Mucosa of descending colon (tissue), 3 donors: Measurements from ENCODE around the gene RLIM. TPM values are rescaled to one million over a fixed set of nuclear protein-coding genes. Genes with fewer than 3 reads are reported as not detected.
"Not testable (repeated sequence)": the region's sequence is repeated elsewhere in the genome, so short reads cannot be mapped to it uniquely, and the experiment has no call there.

ENCODE experiments used
- ATAC-seq: fragments of 200-7000 bp; cut with Tn5 transposase; one replicate; pipeline ENCODE4 v1.9.1; 2020; ENCODE audit warnings: mild to moderate bottlenecking, moderate library complexity
- DNase-seq, 3 donors: peaks; one replicate each; pipeline ENCODE4 v3.0.0-alpha.2; 2020
- H3K36me3 ChIP-seq: fragments of 200-600 bp; one replicate; pipeline ENCODE4 v1.8.0; 2021; ENCODE audit warnings: low read depth, mild to moderate bottlenecking
- H3K4me1 ChIP-seq: fragments of 200-600 bp; one replicate; pipeline ENCODE4 v1.8.0; 2021; ENCODE audit warnings: low read depth, mild to moderate bottlenecking
- H3K4me3 ChIP-seq: fragments of 200-600 bp; one replicate; pipeline ENCODE4 v1.8.0; 2021; ENCODE audit warnings: mild to moderate bottlenecking
- H3K9me3 ChIP-seq: fragments of 200-600 bp; one replicate; pipeline ENCODE4 v1.8.0; 2021; ENCODE audit warnings: mild to moderate bottlenecking
- CTCF ChIP-seq: fragments of 200-600 bp; IDR thresholded peaks from one replicate; pipeline ENCODE4 v1.8.0; 2022; ENCODE audit warnings: antibody characterized with exemption, mild to moderate bottlenecking
- intact Hi-C, 2 donors: fragments of 100-400 bp; cut with DNase I in 1 of 2; cut with micrococcal nuclease in 1 of 2; formaldehyde crosslinking; loops; one replicate each; pipeline versions ENCODE4 v1.11.0 to v1.11.1; 2022; cut with DNase I, micrococcal nuclease
- long read RNA-seq, 2 donors: library from polyadenylated mRNA; unstranded; transcript quantifications; one replicate each; pipeline ENCODE4 v2.0.0, GENCODE V29; 2019 to 2021
- total RNA-seq, 3 donors: library from RNA; stranded (reverse); fragmentation: NEBNext Ultra II Directional in 2 of 3; extraction: Animal tissue kit (Norgen Biotek cat#: 25700) in 2 of 3; gene quantifications; one replicate each; pipeline versions ENCODE4 v1.2.1 to v1.2.4, GENCODE V29; 2021 to 2023
- donor health status: DM: no; HTN: no; CAD: no; lungs with moderate emphysema.
- donor health status: DM: no; HTN: no; CAD: no.
- donor health status: DM: no; HTN: yes; CAD: no.

Gene RLIM
- total RNA-seq, result 10 to 100 TPM; 17.8 to 25.8 (median 22.8) TPM
- long read RNA-seq, donor 1, full-length matches to known transcripts, result 3 of 8 reads
- long read RNA-seq, donor 1, partial matches to known transcripts, result 1 of 8 reads
- long read RNA-seq, donor 1, other reads (novel, unspliced or antisense), result 4 of 8 reads
- long read RNA-seq, donor 2, full-length matches to known transcripts, result 5 of 7 reads
- long read RNA-seq, donor 2, partial matches to known transcripts, result 0 of 7 reads
- long read RNA-seq, donor 2, other reads (novel, unspliced or antisense), result 2 of 7 reads

- TF ChIP-seq CTCF, result no peak
- H3K36me3 ChIP-seq, result no peaks in the 10 kb centered on the region
- ATAC-seq (peak; percentile 99), DNase-seq (peak; percentile 92 to 96 (median 92))
- H3K4me1 ChIP-seq, result no peaks in the 10 kb centered on the region
- H3K4me3 ChIP-seq, result peak within 1 kb of the TSS; percentile 56
- no peaks in the 10 kb centered on the region for H3K9me3 ChIP-seq
- intact Hi-C loops, result no loop called here
These were observed at the start of gene RLIM for GRCh38 chrX:74614093-74614909. TSS of gene RLIM (minus strand) at chrX:74614624. CDS start at chrX:74595977, 18,647 bp downstream.

- no peak for TF ChIP-seq CTCF
These were observed 41.8 kb upstream of the RLIM start for GRCh38 chrX:74656079-74656745.

GRCh38 chrX:74654953-74655352, 40.5 kb upstream of the RLIM start:
- ATAC-seq, intact Hi-C loops, H3K36me3 ChIP-seq, H3K9me3 ChIP-seq, H3K4me3 ChIP-seq, DNase-seq, H3K4me1 ChIP-seq: not testable (repeated sequence)

More at GRCh38 chrX:74656079-74656745, 41.8 kb upstream of the RLIM start:
- ATAC-seq (no peak), DNase-seq (no peak)
- Histone ChIP-seq H3K4me1 (no peaks in the 10 kb centered on the region), H3K36me3 (no peaks in the 10 kb centered on the region), H3K4me3 (no peak overlapping the region), H3K9me3 (no peaks in the 10 kb centered on the region)
- intact Hi-C loops, result no loop called here

- Histone ChIP-seq H3K36me3 (no peaks in the 10 kb centered on the region), H3K4me1 (no peaks in the 10 kb centered on the region), H3K9me3 (no peaks in the 10 kb centered on the region), H3K4me3 (no peak overlapping the region)
- ATAC-seq (no peak), DNase-seq (no peak)
- intact Hi-C loops, result no loop called here
- no peak for TF ChIP-seq CTCF
These were observed 22.4 kb upstream of the RLIM start for GRCh38 chrX:74636749-74637314.

- Histone ChIP-seq H3K9me3 (no peaks in the 10 kb centered on the region), H3K36me3 (no peaks in the 10 kb centered on the region), H3K4me3 (peak overlapping the region; percentile 56), H3K4me1 (no peaks in the 10 kb centered on the region)
- DNase-seq (peak in 2 of 3 donors; percentile 14 to 34), ATAC-seq (no peak)
- intact Hi-C loops, result no loop called here
- TF ChIP-seq CTCF, result no peak
These were observed 893 bp downstream of the RLIM start for GRCh38 chrX:74613370-74614092.
